ENCODE measurements around the gene GRID2.

DNA sequence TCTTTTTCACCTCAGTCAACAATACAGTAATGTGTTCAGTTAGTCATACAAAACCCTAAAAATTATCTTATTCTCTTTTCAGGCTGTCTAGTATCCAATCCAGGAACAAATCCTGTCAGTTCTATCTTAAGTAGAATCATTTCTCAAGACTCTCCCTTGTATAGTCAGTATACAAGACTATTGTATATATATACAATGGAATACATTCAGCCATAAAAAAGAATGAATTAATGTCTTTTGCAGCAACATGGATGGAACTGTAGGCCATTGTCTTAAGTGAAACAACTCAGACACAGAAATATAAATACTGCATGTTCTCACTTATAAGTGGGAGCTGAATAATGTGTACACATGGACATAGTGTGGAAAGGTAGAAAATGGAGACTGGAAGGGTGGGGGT, 1023.6 kb downstream of the GRID2 start:
- TF ChIP-seq, protein P1, sequence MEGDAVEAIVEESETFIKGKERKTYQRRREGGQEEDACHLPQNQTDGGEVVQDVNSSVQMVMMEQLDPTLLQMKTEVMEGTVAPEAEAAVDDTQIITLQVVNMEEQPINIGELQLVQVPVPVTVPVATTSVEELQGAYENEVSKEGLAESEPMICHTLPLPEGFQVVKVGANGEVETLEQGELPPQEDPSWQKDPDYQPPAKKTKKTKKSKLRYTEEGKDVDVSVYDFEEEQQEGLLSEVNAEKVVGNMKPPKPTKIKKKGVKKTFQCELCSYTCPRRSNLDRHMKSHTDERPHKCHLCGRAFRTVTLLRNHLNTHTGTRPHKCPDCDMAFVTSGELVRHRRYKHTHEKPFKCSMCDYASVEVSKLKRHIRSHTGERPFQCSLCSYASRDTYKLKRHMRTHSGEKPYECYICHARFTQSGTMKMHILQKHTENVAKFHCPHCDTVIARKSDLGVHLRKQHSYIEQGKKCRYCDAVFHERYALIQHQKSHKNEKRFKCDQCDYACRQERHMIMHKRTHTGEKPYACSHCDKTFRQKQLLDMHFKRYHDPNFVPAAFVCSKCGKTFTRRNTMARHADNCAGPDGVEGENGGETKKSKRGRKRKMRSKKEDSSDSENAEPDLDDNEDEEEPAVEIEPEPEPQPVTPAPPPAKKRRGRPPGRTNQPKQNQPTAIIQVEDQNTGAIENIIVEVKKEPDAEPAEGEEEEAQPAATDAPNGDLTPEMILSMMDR (IDR thresholded peaks at IDR 0.05) = no peak
- no peak for TF ChIP-seq EP300 (IDR thresholded peaks at IDR 0.05)
- no peak for TF ChIP-seq POLR2A (IDR thresholded peaks at IDR 0.05)

All from tibial nerve (tissue), 4 donors.